Trophoblast cell (in vitro differentiated cells and primary cell): ENCODE data around the gene GRIK4.

ENCODE experiments used
- DNase-seq, 2 donors: peaks; one replicate each; pipeline ENCODE4 v3.0.0-alpha.2; 2016
- H2AFZ ChIP-seq: 2 replicates; pipeline ENCODE4 v1.6.1; 2013; ENCODE audit warnings: low read length, moderate library complexity, mild to moderate bottlenecking; ENCODE audit not compliant: insufficient read depth, poor library complexity
- H2AK5ac ChIP-seq: 2 replicates; pipeline ENCODE4 v1.6.1; 2013; ENCODE audit warnings: mild to moderate bottlenecking, low read length
- H2BK120ac ChIP-seq: 2 replicates; pipeline ENCODE4 v1.6.1; 2013; ENCODE audit warnings: low read length, mild to moderate bottlenecking, moderate library complexity; ENCODE audit not compliant: insufficient read depth, poor library complexity
- H2BK12ac ChIP-seq: 2 replicates; pipeline ENCODE4 v1.6.1; 2013; ENCODE audit warnings: mild to moderate bottlenecking, low read length, moderate library complexity
- H2BK5ac ChIP-seq: 2 replicates; pipeline ENCODE4 v1.6.1; 2013; ENCODE audit warnings: low read length, low read depth, moderate library complexity, mild to moderate bottlenecking; ENCODE audit not compliant: poor library complexity
- H3K14ac ChIP-seq: 2 replicates; pipeline ENCODE4 v1.6.1; 2013; ENCODE audit warnings: mild to moderate bottlenecking, low read length
- H3K18ac ChIP-seq: 2 replicates; pipeline ENCODE4 v1.6.1; 2013; ENCODE audit warnings: mild to moderate bottlenecking, low read length
- H3K23ac ChIP-seq: 2 replicates; pipeline ENCODE4 v1.6.1; 2013; ENCODE audit warnings: low read length
- H3K27ac ChIP-seq: 2 replicates; pipeline ENCODE4 v1.5.1; 2013; ENCODE audit warnings: low read depth, mild to moderate bottlenecking, inconsistent platforms, low read length, moderate library complexity
- H3K27me3 ChIP-seq: 2 replicates; pipeline ENCODE4 v1.6.1; 2013; ENCODE audit warnings: inconsistent platforms, mild to moderate bottlenecking, low read length, moderate library complexity; ENCODE audit not compliant: insufficient read depth
- H3K36me3 ChIP-seq, 2 experiments: 1 replicate in 1 of 2; 2 replicates in 1 of 2; pipeline ENCODE4 v1.6.1; 2013; ENCODE audit warnings: low read length in 2 of 2, mild to moderate bottlenecking in 2 of 2, moderate library complexity in 1 of 2; ENCODE audit not compliant: insufficient read depth in 2 of 2, control insufficient read depth in 1 of 2
- H3K4ac ChIP-seq: 2 replicates; pipeline ENCODE4 v1.6.1; 2013; ENCODE audit warnings: low read depth, mild to moderate bottlenecking, low read length, moderate library complexity
- H3K4me1 ChIP-seq, 2 experiments: 1 replicate in 1 of 2; 2 replicates in 1 of 2; pipeline ENCODE4 v1.6.1; 2013; ENCODE audit warnings: low read length in 2 of 2, mild to moderate bottlenecking in 2 of 2, moderate library complexity in 1 of 2; ENCODE audit not compliant: insufficient read depth in 2 of 2, control insufficient read depth in 1 of 2
- H3K4me2 ChIP-seq: 2 replicates; pipeline ENCODE4 v1.6.1; 2013; ENCODE audit warnings: inconsistent platforms, mild to moderate bottlenecking, low read length, moderate library complexity
- H3K4me3 ChIP-seq: 2 replicates; pipeline ENCODE4 v1.5.1; 2013; ENCODE audit warnings: mild to moderate bottlenecking, low read depth, low read length, inconsistent platforms
- H3K79me1 ChIP-seq: one replicate; pipeline ENCODE4 v1.6.1; 2013; ENCODE audit warnings: low read length
- H3K79me2 ChIP-seq: 2 replicates; pipeline ENCODE4 v1.6.1; 2013; ENCODE audit warnings: low read length, mild to moderate bottlenecking; ENCODE audit not compliant: control insufficient read depth, insufficient read depth, poor library complexity
- H3K9ac ChIP-seq: 2 replicates; pipeline ENCODE4 v1.6.1; 2013; ENCODE audit warnings: mild to moderate bottlenecking, low read length
- H3K9me3 ChIP-seq: 2 replicates; pipeline ENCODE4 v1.6.1; 2013; ENCODE audit warnings: low read depth, mild to moderate bottlenecking, control low read depth, inconsistent platforms, low read length; ENCODE audit not compliant: insufficient read depth
- H4K12ac ChIP-seq: 2 replicates; pipeline ENCODE4 v1.6.1; 2013; ENCODE audit warnings: low read depth, mild to moderate bottlenecking, low read length, moderate library complexity
- H4K8ac ChIP-seq: 2 replicates; pipeline ENCODE4 v1.6.1; 2013; ENCODE audit warnings: low read depth, mild to moderate bottlenecking, low read length, moderate library complexity
- H4K91ac ChIP-seq: one replicate; pipeline ENCODE4 v1.6.1; 2013; ENCODE audit warnings: low read depth, mild to moderate bottlenecking, low read length, moderate library complexity
- WGBS: extraction: QIAGEN DNeasy Blood & Tissue Kit; methylation state at CpG from one replicate; pipeline ENCODE4 v1.1.7; 2013; ENCODE audit warnings: missing lambda C conversion rate; ENCODE audit not compliant: insufficient read length, insufficient coverage; ENCODE audit errors: extremely low coverage; 5-methylcytosine and 5-hydroxymethylcytosine counted together

Gene GRIK4

GRCh38 chr11:120805960-120806555, 294.5 kb downstream of the GRIK4 start:
- Histone ChIP-seq H4K12ac (no peak overlapping the region), H3K79me1 (no peaks in the 10 kb centered on the region), H3K4me3 (no peak overlapping the region), H3K14ac (no peak overlapping the region), H3K27me3 (no peaks in the 10 kb centered on the region), H2AK5ac (no peak overlapping the region), H2BK120ac (no peak overlapping the region), H3K4ac (no peak overlapping the region), H3K18ac (no peak overlapping the region), H3K27ac (no peak overlapping the region), H3K36me3 (no peaks in the 10 kb centered on the region), H4K8ac (no peak overlapping the region), H3K9ac (no peak overlapping the region), H2BK5ac (no peak overlapping the region), H2AFZ (no peak overlapping the region), H3K4me2 (no peak overlapping the region), H4K91ac (no peak overlapping the region), H2BK12ac (no peak overlapping the region), H3K9me3 (no peaks in the 10 kb centered on the region), H3K4me1 (peaks cover 6 to 9% of the 10 kb centered on the region in 2 experiments), H3K79me2 (no peaks in the 10 kb centered on the region), H3K23ac (no peak overlapping the region)
- WGBS, result no CpG with 5 or more reads among the region's 9 CpGs
- DNase-seq, result no peak

GRCh38 chr11:120807414-120808150, 296.0 kb downstream of the GRIK4 start:
- no peak overlapping the region for H4K8ac ChIP-seq

GRCh38 chr11:120808616-120809050, 297.1 kb downstream of the GRIK4 start:
- H3K9me3 ChIP-seq, result no peaks in the 10 kb centered on the region
- H3K4me2 ChIP-seq, result no peak overlapping the region
- no peak overlapping the region for H3K23ac ChIP-seq
- H4K8ac ChIP-seq, result no peak overlapping the region
- no peak overlapping the region for H2BK12ac ChIP-seq
- H3K9ac ChIP-seq, result no peak overlapping the region
- no peak overlapping the region for H4K91ac ChIP-seq
- no peak overlapping the region for H2BK120ac ChIP-seq
- no peak overlapping the region for H2AFZ ChIP-seq
- H4K12ac ChIP-seq, result no peak overlapping the region
- no peak overlapping the region for H3K4me3 ChIP-seq
- no peak overlapping the region for H3K27ac ChIP-seq
- DNase-seq, result no peak
- H3K4ac ChIP-seq, result no peak overlapping the region
- WGBS, result no CpG with 5 or more reads among the region's 5 CpGs
- H3K27me3 ChIP-seq, result no peaks in the 10 kb centered on the region
- no peak overlapping the region for H2BK5ac ChIP-seq
- H3K79me1 ChIP-seq, result no peaks in the 10 kb centered on the region
- no peak overlapping the region for H2AK5ac ChIP-seq
- no peaks in the 10 kb centered on the region for H3K36me3 ChIP-seq
- peaks cover 6 to 9% of the 10 kb centered on the region in 2 experiments for H3K4me1 ChIP-seq
- H3K18ac ChIP-seq, result no peak overlapping the region
- no peaks in the 10 kb centered on the region for H3K79me2 ChIP-seq
- no peak overlapping the region for H3K14ac ChIP-seq

More at GRCh38 chr11:120807414-120808150, 296.0 kb downstream of the GRIK4 start:
- H3K79me1 ChIP-seq, result no peaks in the 10 kb centered on the region
- no peak overlapping the region for H3K4ac ChIP-seq
- H4K12ac ChIP-seq, result no peak overlapping the region
- H3K4me1 ChIP-seq, result peaks cover 6 to 9% of the 10 kb centered on the region in 2 experiments
- no peak overlapping the region for H2BK120ac ChIP-seq
- no peak overlapping the region for H4K91ac ChIP-seq
- H3K27ac ChIP-seq, result no peak overlapping the region
- H3K9me3 ChIP-seq, result no peaks in the 10 kb centered on the region
- H3K4me3 ChIP-seq, result no peak overlapping the region
- H2AFZ ChIP-seq, result no peak overlapping the region
- H3K14ac ChIP-seq, result no peak overlapping the region
- H2BK5ac ChIP-seq, result no peak overlapping the region
- H3K4me2 ChIP-seq, result no peak overlapping the region
- H3K23ac ChIP-seq, result no peak overlapping the region
- DNase-seq, result peak; percentile 84 to 96
- no CpG with 5 or more reads among the region's 13 CpGs for WGBS
- H3K9ac ChIP-seq, result no peak overlapping the region
- no peaks in the 10 kb centered on the region for H3K79me2 ChIP-seq
- no peaks in the 10 kb centered on the region for H3K27me3 ChIP-seq
- no peak overlapping the region for H2AK5ac ChIP-seq
- no peak overlapping the region for H2BK12ac ChIP-seq
- H3K36me3 ChIP-seq, result no peaks in the 10 kb centered on the region
- no peak overlapping the region for H3K18ac ChIP-seq

- Histone ChIP-seq H3K4me1 (peaks cover 6 to 9% of the 10 kb centered on the region in 2 experiments), H3K4me3 (no peak overlapping the region), H3K27ac (no peak overlapping the region), H4K91ac (no peak overlapping the region), H3K9ac (no peak overlapping the region), H3K18ac (no peak overlapping the region), H2BK120ac (no peak overlapping the region), H2BK12ac (no peak overlapping the region), H4K12ac (no peak overlapping the region), H3K79me2 (no peaks in the 10 kb centered on the region), H3K23ac (no peak overlapping the region), H3K36me3 (no peaks in the 10 kb centered on the region), H4K8ac (no peak overlapping the region), H2AFZ (no peak overlapping the region), H2AK5ac (no peak overlapping the region), H2BK5ac (no peak overlapping the region), H3K4ac (no peak overlapping the region), H3K4me2 (no peak overlapping the region), H3K27me3 (no peaks in the 10 kb centered on the region), H3K79me1 (no peaks in the 10 kb centered on the region), H3K14ac (no peak overlapping the region), H3K9me3 (no peaks in the 10 kb centered on the region)
- no peak for DNase-seq
- WGBS, result no CpG with 5 or more reads among the region's 2 CpGs
Measured at GRCh38 chr11:120810251-120810650, 298.7 kb downstream of the GRIK4 start.
